Right renal cortex interstitium (tissue), 3 donors: ENCODE measurements around the gene IRAK3. TPM values are rescaled to one million over a fixed set of nuclear protein-coding genes. Genes with fewer than 3 reads are reported as not detected.
"Not testable (repeated sequence)": the region's sequence is repeated elsewhere in the genome, so short reads cannot be mapped to it uniquely, and the experiment has no call there.

Experiments used
- DNase-seq, 3 donors: peaks; one replicate each; pipeline ENCODE4 v3.0.0-alpha.2; 2013; ENCODE audit warnings: low read depth in 3 of 3, low spot score in 2 of 3
- polyA plus RNA-seq, 3 donors: library from polyadenylated mRNA; unstranded; fragments of 120-200 nt; gene quantifications; one replicate each; pipeline ENCODE4 v1.2.1, GENCODE V29; 2013; ENCODE audit not compliant: insufficient read length in 3 of 3

The IRAK3 gene
- polyA plus RNA-seq, 3 donors = 2.8 to 3.3 (median 3.2) TPM

GRCh38 chr12:66206141-66206540, 17.1 kb downstream of the IRAK3 start:
- DNase-seq = no peak

- DNase-seq = no peak
Observed at GRCh38 chr12:66210840-66211239, 21.8 kb downstream of the IRAK3 start.

- not testable (repeated sequence) for DNase-seq
Observed at GRCh38 chr12:66211573-66211972, 22.6 kb downstream of the IRAK3 start.

DNA sequence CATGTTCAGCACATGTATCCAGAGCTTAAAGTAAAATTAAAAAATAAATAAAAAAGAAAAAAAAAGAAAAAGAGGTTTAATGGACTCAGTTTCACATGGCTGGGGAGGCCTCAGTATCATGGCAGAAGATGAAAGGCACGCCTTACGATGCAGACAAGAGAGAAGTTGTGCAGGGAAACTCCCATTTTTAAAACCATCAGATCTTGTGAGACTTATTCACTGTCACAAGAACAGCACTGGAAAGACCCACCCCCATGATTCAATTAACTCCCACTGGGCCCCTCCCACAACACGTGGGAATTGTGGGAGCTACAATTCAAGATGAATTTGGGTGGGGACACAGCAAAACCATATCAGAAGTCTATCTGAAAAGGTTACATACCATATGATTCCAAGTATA, 24.0 kb downstream of the IRAK3 start:
- DNase-seq = not testable (repeated sequence)

DNA sequence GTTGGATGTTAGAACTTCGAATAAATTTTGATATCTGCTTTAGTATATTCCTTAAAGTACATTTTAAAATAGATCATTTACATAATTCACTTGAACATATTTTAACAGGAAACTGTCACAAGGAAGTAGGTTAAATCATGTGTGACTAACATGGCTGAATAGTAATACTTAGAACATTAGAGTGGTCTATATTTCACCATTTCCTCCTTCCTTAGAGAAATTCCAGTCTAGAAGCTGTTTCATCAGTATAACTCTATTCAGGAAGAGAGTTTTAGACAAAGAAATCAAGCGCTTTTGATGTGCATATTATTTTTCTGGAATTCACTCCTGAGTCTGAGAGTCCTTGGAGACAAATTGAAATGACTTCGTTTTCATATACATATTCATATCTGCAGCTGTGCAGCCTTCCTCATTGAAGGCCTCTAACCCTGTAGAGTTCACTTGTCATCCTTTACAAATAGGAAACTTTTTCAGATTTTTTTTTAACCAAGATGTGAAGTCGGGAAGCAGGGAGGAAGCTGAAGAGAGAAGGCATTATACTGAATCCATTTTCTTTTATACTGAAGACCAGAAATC, 28.4 kb downstream of the IRAK3 start:
- no peak for DNase-seq

DNA sequence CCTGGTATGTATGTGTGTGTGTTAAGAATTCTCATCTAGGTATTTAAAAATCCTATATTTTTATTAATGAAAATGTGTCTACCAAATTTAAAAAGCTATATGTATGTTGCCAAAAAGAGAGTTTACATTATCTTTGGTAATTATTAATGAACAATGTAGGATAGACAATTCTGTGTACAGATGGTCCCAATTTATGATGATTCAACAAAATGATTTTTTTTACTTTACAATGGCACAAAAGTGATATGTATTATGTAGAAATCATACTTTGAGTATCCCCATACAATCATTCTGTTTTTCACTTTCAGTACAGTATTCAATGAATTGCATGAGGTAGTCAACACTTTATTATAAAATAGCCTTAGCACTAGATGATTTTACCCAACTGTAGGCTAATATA, 39.4 kb downstream of the IRAK3 start:
- DNase-seq = no peak

DNA sequence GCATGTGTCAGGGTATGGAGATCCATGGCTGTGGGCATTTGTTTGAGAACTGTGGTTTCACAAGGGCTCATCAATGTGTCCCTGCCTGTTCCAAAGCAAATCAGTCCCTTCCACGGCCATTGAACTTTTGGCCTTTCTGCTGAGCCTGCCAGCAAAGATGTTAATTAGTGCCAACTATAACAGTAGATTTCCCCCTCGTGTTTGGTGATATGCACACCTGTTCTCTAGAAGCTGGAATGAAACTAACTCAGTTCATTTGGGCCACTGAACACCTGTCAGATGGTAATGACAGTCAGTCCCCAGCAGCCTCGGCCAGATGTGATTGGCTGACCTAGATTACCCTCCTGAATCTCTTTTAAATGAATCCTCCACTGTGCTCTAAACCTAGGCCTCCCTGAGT, 43.2 kb downstream of the IRAK3 start:
- no peak for DNase-seq

GRCh38 chr12:66234037-66234693, 45.2 kb downstream of the IRAK3 start:
- not testable (repeated sequence) for DNase-seq

DNA sequence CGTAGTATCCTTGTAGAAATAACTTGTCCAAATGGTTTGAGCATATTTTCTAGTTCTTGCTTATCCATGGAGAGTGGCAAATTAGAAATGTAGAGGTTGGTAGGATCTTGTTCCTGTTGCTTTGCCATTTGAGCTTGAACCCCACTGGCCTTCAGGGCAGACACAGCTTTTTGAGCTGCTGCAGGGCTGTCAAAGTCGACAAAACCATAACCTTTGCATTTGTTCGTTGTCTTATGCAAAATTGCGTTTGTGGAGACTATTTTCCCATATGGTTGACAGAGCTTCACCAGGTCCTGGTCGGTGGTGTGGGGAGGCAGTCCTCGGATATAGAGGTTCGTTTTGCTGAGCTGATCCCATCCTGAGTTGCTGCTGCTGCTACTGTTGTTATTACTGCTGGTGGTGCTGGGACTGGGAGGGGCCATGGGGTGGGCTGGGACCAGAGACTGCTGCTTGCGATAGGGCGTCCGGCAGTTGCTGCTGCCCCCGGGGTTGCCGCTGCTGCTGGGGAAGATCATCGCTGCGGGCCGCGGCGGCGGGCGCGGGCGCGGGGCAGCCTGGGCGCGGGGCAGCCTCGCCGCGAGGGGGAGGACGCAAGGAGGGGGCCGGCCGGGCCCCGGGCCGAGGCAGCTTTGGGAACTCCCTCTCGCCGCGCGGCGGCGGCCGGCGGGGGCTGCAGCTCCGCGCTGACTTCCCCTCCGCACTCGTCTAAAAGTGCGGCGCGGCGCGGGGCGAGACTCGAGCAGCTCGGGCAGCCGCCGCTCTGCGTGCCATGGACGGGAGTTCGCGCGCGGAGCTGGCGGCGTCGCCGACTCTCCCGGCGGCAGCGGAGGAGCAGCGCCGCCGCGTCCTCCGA, 46.0 kb downstream of the IRAK3 start:
- not testable (repeated sequence) for DNase-seq

DNA sequence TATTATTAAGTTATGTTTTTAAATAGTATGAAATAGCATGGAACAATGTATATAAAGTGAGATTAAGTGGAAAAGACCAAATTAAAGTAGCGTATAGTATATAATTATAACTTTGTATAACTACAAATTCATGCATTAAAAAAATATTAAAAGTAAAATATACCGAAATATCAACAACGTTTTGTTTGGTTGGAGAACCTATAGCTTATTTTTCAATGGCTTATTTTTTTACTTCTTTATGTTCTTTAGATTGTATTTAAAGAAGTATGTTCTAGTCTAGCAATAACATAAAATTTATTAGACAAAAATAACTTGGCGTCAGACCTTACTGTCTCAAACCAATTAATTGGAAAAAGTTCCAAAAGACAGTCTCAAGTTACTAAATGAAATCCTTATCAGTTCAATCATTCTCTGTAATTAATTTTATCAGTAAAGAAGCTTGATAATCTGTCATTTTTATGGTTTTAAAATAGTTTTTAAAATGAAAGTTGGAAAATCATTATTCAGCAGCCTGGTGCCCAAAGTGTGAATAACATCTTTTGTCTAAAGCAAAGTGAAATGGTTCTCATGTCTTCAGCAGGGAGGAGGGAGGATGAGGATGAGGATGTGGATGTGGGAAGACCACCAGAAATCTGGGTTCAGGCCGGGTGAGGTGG, 46.7 kb downstream of the IRAK3 start:
- DNase-seq = no peak

DNA sequence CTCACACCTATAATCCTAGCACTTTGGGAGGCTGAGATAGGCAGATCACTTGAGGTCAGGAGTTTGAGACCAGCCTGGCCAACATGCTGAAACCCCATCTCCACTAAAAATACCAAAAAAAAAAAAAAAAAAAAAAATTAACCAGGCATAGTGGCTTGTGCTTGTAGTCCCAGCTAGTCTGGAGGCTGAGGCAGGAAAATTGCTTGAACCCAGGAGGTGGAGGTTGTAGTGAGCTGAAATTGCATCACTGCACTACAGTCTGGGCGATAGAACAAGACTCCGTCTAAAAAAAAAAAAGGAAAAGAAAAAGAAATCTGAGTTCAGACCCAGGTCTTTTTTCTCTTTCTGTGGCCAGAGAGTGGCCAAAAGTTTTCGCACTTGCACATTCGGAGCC, 47.3 kb downstream of the IRAK3 start:
- not testable (repeated sequence) for DNase-seq

- DNase-seq = no peak
Observed at GRCh38 chr12:66236969-66237368, 48.0 kb downstream of the IRAK3 start.

DNA sequence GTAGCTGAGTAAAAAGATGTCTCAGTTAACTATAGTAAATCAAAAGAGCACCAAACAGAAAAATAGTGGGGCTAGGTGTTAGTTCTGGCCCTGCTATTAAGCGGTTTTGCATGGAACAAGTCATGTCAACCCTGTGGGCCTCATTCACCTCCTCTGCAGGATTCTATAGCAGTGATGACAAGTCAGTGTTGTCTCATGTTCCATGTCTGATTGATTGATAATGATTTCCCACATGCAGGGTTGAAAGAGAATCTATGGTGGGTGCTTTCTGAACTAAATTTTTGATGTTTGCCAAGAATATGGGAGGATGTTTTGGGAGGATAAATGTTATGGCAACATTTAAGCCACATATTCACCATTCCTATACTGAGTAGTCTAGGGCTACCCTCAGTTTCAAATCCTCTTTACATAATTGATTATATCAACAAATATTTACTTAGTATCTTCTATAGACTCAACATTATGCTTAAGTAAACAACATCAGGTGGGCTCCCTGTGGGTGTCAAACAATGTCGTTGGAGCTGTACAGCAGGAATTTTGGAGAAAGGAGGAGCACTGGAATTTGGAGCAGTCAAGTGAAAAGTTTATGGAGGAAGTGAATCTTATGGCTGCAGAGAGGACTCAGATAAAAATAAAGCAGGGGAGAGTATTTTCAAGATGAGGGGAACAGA, 48.6 kb downstream of the IRAK3 start:
- no peak for DNase-seq

- DNase-seq = no peak
Observed at GRCh38 chr12:66239295-66239694, 50.3 kb downstream of the IRAK3 start.

GRCh38 chr12:66240096-66240820, 51.2 kb downstream of the IRAK3 start:
- no peak for DNase-seq

- no peak for DNase-seq
Observed at GRCh38 chr12:66241061-66242043, 52.3 kb downstream of the IRAK3 start.

GRCh38 chr12:66242311-66242710, 53.3 kb downstream of the IRAK3 start:
- DNase-seq = no peak

- no peak for DNase-seq
Observed at GRCh38 chr12:66243911-66244310, 54.9 kb downstream of the IRAK3 start.

GRCh38 chr12:66244446-66244845, 55.4 kb downstream of the IRAK3 start:
- DNase-seq = no peak
